ENCODE measurements around the gene KLHL29.

DNA sequence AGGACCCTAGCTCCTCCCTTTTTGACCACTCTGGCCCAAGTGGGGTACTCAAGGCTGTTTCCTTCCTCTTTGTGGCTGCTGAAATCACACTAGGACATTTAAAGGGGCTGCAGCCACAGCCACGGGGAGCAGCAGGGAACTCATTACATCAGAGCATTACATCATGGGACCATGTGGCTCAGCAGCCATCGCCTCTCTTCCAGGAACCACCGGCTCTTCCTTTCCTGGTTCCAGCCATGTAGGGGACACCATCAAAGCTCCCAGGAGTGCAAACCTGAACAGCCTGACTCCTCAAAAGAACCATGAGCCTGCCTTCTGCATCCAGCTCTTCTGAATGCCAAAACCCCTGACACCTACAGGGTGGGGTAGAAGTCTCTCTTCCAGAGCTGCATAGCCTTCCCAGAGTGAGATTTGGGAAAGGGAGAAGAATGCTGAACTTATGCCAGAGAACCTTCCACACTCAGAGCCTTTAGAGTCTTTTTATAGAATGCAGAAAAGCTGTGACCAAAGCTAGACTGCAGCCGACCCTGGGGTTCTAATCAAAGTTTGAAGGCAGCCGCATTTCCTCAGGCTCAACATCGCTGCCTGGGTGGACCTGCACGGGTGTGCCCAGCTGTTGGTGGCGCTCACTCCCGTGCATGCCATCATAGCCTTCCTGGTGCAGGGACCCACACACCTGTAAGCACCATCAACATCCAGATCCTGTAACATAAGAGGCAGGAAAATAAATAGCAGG, 121.7 kb downstream of the KLHL29 start:
- TF ChIP-seq, protein P1, sequence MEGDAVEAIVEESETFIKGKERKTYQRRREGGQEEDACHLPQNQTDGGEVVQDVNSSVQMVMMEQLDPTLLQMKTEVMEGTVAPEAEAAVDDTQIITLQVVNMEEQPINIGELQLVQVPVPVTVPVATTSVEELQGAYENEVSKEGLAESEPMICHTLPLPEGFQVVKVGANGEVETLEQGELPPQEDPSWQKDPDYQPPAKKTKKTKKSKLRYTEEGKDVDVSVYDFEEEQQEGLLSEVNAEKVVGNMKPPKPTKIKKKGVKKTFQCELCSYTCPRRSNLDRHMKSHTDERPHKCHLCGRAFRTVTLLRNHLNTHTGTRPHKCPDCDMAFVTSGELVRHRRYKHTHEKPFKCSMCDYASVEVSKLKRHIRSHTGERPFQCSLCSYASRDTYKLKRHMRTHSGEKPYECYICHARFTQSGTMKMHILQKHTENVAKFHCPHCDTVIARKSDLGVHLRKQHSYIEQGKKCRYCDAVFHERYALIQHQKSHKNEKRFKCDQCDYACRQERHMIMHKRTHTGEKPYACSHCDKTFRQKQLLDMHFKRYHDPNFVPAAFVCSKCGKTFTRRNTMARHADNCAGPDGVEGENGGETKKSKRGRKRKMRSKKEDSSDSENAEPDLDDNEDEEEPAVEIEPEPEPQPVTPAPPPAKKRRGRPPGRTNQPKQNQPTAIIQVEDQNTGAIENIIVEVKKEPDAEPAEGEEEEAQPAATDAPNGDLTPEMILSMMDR (IDR thresholded peaks at IDR 0.05; ENCODE audit: low read depth, low read length) = no peak
- TF ChIP-seq POLR2A (IDR thresholded peaks at IDR 0.05; ENCODE audit: extremely low read depth, insufficient read length) (no peak), MYC (IDR thresholded peaks at IDR 0.05; ENCODE audit: low read depth, low read length) (peak; percentile 88)
- TF ChIP-seq, protein P2, sequence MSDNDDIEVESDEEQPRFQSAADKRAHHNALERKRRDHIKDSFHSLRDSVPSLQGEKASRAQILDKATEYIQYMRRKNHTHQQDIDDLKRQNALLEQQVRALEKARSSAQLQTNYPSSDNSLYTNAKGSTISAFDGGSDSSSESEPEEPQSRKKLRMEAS (IDR thresholded peaks at IDR 0.05; ENCODE audit: low read depth, low read length) = peak; percentile 79

Data from NB4 (cell line).